GM12878 (cell line): ENCODE results near the gene TXNDC17. TPM values are rescaled to one million over a fixed set of nuclear protein-coding genes. Genes with fewer than 3 reads are reported as not detected.

Experiments used
- ATAC-seq: fragments of 200-7000 bp; cut with Tn5 transposase; 3 replicates; pipeline ENCODE4 v1.9.1; 2020; ENCODE audit warnings: mild to moderate bottlenecking, moderate library complexity
- BruUV-seq: library from RNA; stranded (reverse); fragments of 400-500 nt; replicated peaks from 2 replicates; lab custom pipeline; 2021; lab: Mats Ljungman, UMichigan
- CTCF ChIA-PET: fragments of 300-600 bp; sonication (Branson Sonifier 250); formaldehyde crosslinking; extraction: SDS; loops from one replicate; lab custom pipeline; 2021; ENCODE audit warnings: inconsistent platforms; lab: Yijun Ruan, JAX
- POLR2A ChIA-PET: fragments of 350-600 bp; formaldehyde crosslinking; extraction: SDS; loops from one replicate; lab custom pipeline; 2021; ENCODE audit warnings: inconsistent platforms; lab: Charles Lee
- RAD21 ChIA-PET: fragments of 300-600 bp; sonication (Branson Sonifier 250); formaldehyde crosslinking; loops from one replicate; lab custom pipeline; 2023; ENCODE audit warnings: antibody characterized with exemption; ENCODE audit not compliant: unreplicated experiment; lab: Charles Lee
- SMC1A ChIA-PET: fragments of 300-600 bp; sonication (Branson Sonifier 250); formaldehyde crosslinking; loops from one replicate; lab custom pipeline; 2023; ENCODE audit not compliant: unreplicated experiment, uncharacterized antibody; lab: Charles Lee
- DNase-seq: peaks from one replicate; pipeline ENCODE4 v3.0.0-alpha.2; 2011; ENCODE audit warnings: low read depth, low spot score
- FAIRE-seq: peaks from 3 replicates; lab custom pipeline; 2011; peaks lifted over from hg19 to GRCh38; lab: Jason Lieb, UNC
- H2AFZ ChIP-seq: 2 replicates; pipeline ENCODE4 v1.6.0; 2011; ENCODE audit warnings: low read depth, low read length, control low read depth; ENCODE audit not compliant: control insufficient read depth
- H3K27ac ChIP-seq: 2 replicates; pipeline ENCODE4 v1.5.1; 2011; ENCODE audit warnings: control low read depth; ENCODE audit not compliant: control insufficient read depth, insufficient read depth
- H3K27me3 ChIP-seq, 2 experiments: replicated peaks in 1 of 2; 2 replicates each; pipeline versions ENCODE4 v1.6.0 to v1.6.1; 2011; ENCODE audit warnings: low read length in 1 of 2; ENCODE audit not compliant: control insufficient read depth in 2 of 2, insufficient read depth in 2 of 2
- H3K36me3 ChIP-seq, 2 experiments: 2 replicates each; pipeline ENCODE4 v1.5.1; 2011; ENCODE audit warnings: low read length in 1 of 2; ENCODE audit not compliant: control insufficient read depth in 2 of 2, insufficient read depth in 2 of 2
- H3K4me1 ChIP-seq: 2 replicates; pipeline ENCODE4 v1.6.1; 2011; ENCODE audit warnings: mild to moderate bottlenecking, low read length, moderate library complexity, mixed read lengths; ENCODE audit not compliant: control insufficient read depth, insufficient read depth
- H3K4me2 ChIP-seq: 2 replicates; pipeline ENCODE4 v1.6.0; 2011; ENCODE audit warnings: control low read depth; ENCODE audit not compliant: control insufficient read depth, insufficient read depth
- H3K4me3 ChIP-seq: fragments of 200-600 bp; sonication (generic); 2 replicates; pipeline ENCODE4 v1.5.1; 2016
- H3K79me2 ChIP-seq: 2 replicates; pipeline ENCODE4 v1.6.0; 2011; ENCODE audit warnings: low read length; ENCODE audit not compliant: control insufficient read depth, insufficient read depth
- H3K9ac ChIP-seq: 2 replicates; pipeline ENCODE4 v1.8.0; 2011; ENCODE audit warnings: low read length, control low read depth, mixed read lengths; ENCODE audit not compliant: control insufficient read depth, insufficient read depth
- H3K9me3 ChIP-seq: replicated peaks from 3 replicates; pipeline ENCODE4 v1.5.1; 2011; ENCODE audit warnings: mild to moderate bottlenecking, low read length; ENCODE audit not compliant: control insufficient read depth, insufficient read depth
- H4K20me1 ChIP-seq: 2 replicates; pipeline ENCODE4 v1.6.0; 2011; ENCODE audit not compliant: control insufficient read depth, insufficient read depth
- CHD2 ChIP-seq: IDR thresholded peaks from 2 replicates; pipeline ENCODE4 v1.6.1; 2011; ENCODE audit warnings: low read depth, low read length, improper control_type of control experiment, borderline replicate concordance
- JUND ChIP-seq: IDR thresholded peaks from 2 replicates; pipeline ENCODE4 v1.6.1; 2012; ENCODE audit warnings: low read depth, mild to moderate bottlenecking, low read length, improper control_type of control experiment, moderate library complexity
- POU2F2 ChIP-seq: IDR thresholded peaks from 3 replicates; pipeline ENCODE4 v1.6.1; 2011; ENCODE audit warnings: low read depth, mild to moderate bottlenecking, low read length, borderline replicate concordance
- SUPT20H ChIP-seq: IDR thresholded peaks from 2 replicates; pipeline ENCODE4 v1.6.1; 2011; ENCODE audit warnings: low read depth, mild to moderate bottlenecking, low read length, moderate library complexity, borderline replicate concordance; ENCODE audit not compliant: control insufficient read depth
- TCF12 ChIP-seq: IDR thresholded peaks from 2 replicates; pipeline ENCODE4 v1.6.1; 2011; ENCODE audit warnings: low read depth, mild to moderate bottlenecking, low read length
- WRNIP1 ChIP-seq: IDR thresholded peaks from 2 replicates; pipeline ENCODE4 v1.6.1; 2011; ENCODE audit warnings: low read depth, low read length, improper control_type of control experiment, borderline replicate concordance
- WGBS: methylation state at CpG from one replicate; pipeline ENCODE4 v1.1.6; 2016; ENCODE audit warnings: low lambda C conversion rate; ENCODE audit not compliant: insufficient replicate concordance, insufficient coverage; ENCODE audit errors: missing lambda C conversion rate; 5-methylcytosine and 5-hydroxymethylcytosine counted together
- in situ Hi-C: fragments of 300-500 bp; cut with MboI; formaldehyde crosslinking; loops from 9 replicates; pipeline ENCODE4 v1.14.3; 2018; ENCODE audit warnings: mixed read lengths
- intact Hi-C: fragments of 100-400 bp; cut with micrococcal nuclease; formaldehyde crosslinking; loops from one replicate; pipeline ENCODE4 v1.14.2; 2022; ENCODE audit not compliant: unreplicated experiment
- polyA plus RNA-seq, 11 experiments: library from polyadenylated mRNA; depleted of rRNA in 4 of 11; unstranded in 6 of 11; stranded (reverse) in 5 of 11; fragments of >200 nt; fragmentation: Nextera tagmentation in 4 of 11; fragmentation: Illumina TruSeq in 1 of 11; extraction: Ambion mirVana in 4 of 11; extraction: Trizol in 1 of 11; gene quantifications; 1 replicate in 1 of 11; 2 replicates in 10 of 11; pipeline versions ENCODE4 v1.2.1 to v1.2.3, GENCODE V29; 2011 to 2016; ENCODE audit warnings: inconsistent platforms in 2 of 11, missing spikeins in 2 of 11, low read depth in 1 of 11
- total RNA-seq, 4 experiments: library from RNA; depleted of rRNA in 3 of 4; stranded (reverse); fragments of >200 nt in 3 of 4; fragmentation: Illumina TruSeq in 1 of 4; extraction: Trizol in 1 of 4; gene quantifications; 2 replicates each; pipeline versions ENCODE4 v1.2.1 to v1.2.3, GENCODE V29; 2013 to 2021
- TF ChIP-seq, protein P1 (sequence below): IDR thresholded peaks from 2 replicates; pipeline ENCODE4 v1.6.1; 2012; ENCODE audit warnings: improper control_type of control experiment, low read depth, low read length; ENCODE audit not compliant: insufficient replicate concordance
- TF ChIP-seq, protein P2 (sequence below): IDR thresholded peaks from 2 replicates; pipeline ENCODE4 v1.6.1; 2012; ENCODE audit warnings: low read depth, low read length, improper control_type of control experiment
- TF ChIP-seq, protein P3 (sequence below): IDR thresholded peaks from 2 replicates; pipeline ENCODE4 v1.6.1; 2011; ENCODE audit warnings: borderline replicate concordance, low read depth, mild to moderate bottlenecking, moderate library complexity, low read length; ENCODE audit not compliant: insufficient read depth, poor library complexity, severe bottlenecking

TXNDC17 gene
- total and polyA plus RNA-seq, 10 of the 15 experiments (the other 5 are each of a cell fraction or from before 2014, with no cell fraction given): 124 to 957 (median 216) TPM

DNA sequence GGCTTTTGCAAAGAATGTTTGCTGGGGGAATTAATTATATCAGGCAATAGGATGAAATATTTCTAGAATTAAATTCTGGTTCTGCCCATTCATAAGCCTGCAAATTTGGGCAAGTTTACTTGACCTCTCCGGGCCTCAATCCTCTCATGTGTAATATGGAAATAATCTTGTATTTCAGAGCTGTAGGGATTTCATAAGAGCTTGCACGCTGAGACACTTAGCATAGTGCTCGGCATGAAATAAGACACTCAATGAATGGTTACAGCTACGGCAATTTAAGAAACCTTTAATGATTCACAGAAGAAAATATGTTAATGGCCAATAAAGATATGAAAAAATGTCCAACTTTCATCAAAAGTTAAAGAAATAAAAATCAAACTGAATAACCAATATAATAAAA, 43.9 kb upstream of the TXNDC17 start (continued):
- TF ChIP-seq, protein P1, sequence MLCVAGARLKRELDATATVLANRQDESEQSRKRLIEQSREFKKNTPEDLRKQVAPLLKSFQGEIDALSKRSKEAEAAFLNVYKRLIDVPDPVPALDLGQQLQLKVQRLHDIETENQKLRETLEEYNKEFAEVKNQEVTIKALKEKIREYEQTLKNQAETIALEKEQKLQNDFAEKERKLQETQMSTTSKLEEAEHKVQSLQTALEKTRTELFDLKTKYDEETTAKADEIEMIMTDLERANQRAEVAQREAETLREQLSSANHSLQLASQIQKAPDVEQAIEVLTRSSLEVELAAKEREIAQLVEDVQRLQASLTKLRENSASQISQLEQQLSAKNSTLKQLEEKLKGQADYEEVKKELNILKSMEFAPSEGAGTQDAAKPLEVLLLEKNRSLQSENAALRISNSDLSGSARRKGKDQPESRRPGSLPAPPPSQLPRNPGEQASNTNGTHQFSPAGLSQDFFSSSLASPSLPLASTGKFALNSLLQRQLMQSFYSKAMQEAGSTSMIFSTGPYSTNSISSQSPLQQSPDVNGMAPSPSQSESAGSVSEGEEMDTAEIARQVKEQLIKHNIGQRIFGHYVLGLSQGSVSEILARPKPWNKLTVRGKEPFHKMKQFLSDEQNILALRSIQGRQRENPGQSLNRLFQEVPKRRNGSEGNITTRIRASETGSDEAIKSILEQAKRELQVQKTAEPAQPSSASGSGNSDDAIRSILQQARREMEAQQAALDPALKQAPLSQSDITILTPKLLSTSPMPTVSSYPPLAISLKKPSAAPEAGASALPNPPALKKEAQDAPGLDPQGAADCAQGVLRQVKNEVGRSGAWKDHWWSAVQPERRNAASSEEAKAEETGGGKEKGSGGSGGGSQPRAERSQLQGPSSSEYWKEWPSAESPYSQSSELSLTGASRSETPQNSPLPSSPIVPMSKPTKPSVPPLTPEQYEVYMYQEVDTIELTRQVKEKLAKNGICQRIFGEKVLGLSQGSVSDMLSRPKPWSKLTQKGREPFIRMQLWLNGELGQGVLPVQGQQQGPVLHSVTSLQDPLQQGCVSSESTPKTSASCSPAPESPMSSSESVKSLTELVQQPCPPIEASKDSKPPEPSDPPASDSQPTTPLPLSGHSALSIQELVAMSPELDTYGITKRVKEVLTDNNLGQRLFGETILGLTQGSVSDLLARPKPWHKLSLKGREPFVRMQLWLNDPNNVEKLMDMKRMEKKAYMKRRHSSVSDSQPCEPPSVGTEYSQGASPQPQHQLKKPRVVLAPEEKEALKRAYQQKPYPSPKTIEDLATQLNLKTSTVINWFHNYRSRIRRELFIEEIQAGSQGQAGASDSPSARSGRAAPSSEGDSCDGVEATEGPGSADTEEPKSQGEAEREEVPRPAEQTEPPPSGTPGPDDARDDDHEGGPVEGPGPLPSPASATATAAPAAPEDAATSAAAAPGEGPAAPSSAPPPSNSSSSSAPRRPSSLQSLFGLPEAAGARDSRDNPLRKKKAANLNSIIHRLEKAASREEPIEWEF: no peak
- TF ChIP-seq JUND: no peak

DNA sequence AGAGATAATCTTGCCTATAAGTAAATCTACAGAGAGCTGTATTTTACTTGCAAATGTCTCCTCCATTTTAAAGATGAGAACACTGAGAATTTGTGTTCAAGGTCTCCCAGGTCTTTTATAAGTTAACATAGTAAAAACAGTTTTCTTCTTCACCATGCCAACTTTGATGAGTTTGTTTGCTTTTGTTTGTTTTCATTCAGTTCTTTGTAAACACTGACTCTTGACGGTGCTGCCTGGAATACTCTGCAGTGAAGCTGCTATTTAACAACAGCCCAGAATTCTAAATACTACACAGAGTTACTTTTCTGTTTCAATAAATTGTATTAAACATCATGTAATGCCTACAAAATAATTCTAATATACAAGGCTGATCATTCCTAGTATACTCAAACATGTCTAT, 43.1 kb upstream of the TXNDC17 start:
- no peak overlapping the region for H2AFZ ChIP-seq
- ChIA-PET POLR2A (no interaction called here), SMC1A (interaction anchor here (1.8 kb wide), 1 partner anchor 9 kb away, joined by 5 read pairs; no protein-coding TSS in a partner anchor), CTCF (no interaction called here), RAD21 (no interaction called here)
- 100% methylated on average over 1 of the region's 1 CpG for WGBS
- DNase-seq: no peak
- H3K9ac ChIP-seq: no peak overlapping the region
- intact Hi-C loops (no loop called here), in situ Hi-C loops (no loop called here)
- H3K4me3 ChIP-seq: no peak overlapping the region
- no peaks in the 10 kb centered on the region for H4K20me1 ChIP-seq
- H3K79me2 ChIP-seq: no peaks in the 10 kb centered on the region
- no peaks in the 10 kb centered on the region for H3K9me3 ChIP-seq
- no peak overlapping the region for H3K4me2 ChIP-seq
- peaks cover 0 to 15% of the 10 kb centered on the region in 2 experiments for H3K36me3 ChIP-seq
- H3K4me1 ChIP-seq: no peaks in the 10 kb centered on the region
- no peak for ATAC-seq
- H3K27me3 ChIP-seq: no peaks in the 10 kb centered on the region
- BruUV-seq: no TSS peak
- no peak overlapping the region for H3K27ac ChIP-seq
- FAIRE-seq: no peak
- TF ChIP-seq, protein P2, sequence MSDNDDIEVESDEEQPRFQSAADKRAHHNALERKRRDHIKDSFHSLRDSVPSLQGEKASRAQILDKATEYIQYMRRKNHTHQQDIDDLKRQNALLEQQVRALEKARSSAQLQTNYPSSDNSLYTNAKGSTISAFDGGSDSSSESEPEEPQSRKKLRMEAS: no peak
- TF ChIP-seq TCF12 (no peak), POU2F2 (no peak), SUPT20H (no peak), CHD2 (no peak), WRNIP1 (no peak)
- TF ChIP-seq, protein P3, sequence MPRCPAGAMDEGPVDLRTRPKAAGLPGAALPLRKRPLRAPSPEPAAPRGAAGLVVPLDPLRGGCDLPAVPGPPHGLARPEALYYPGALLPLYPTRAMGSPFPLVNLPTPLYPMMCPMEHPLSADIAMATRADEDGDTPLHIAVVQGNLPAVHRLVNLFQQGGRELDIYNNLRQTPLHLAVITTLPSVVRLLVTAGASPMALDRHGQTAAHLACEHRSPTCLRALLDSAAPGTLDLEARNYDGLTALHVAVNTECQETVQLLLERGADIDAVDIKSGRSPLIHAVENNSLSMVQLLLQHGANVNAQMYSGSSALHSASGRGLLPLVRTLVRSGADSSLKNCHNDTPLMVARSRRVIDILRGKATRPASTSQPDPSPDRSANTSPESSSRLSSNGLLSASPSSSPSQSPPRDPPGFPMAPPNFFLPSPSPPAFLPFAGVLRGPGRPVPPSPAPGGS: no peak
